ENCODE data around the gene SFMBT1.

GRCh38 chr3:52873433-52874159, 172.3 kb downstream of the SFMBT1 start:
- TF ChIP-seq CTCF (IDR thresholded peaks at IDR 0.05; ENCODE audit: low read depth, low read length, poor library complexity, severe bottlenecking): no peak
- TF ChIP-seq EZH2phosphoT487 (IDR thresholded peaks at IDR 0.05; ENCODE audit: borderline replicate concordance, low read length): no peak
